Measurements from ENCODE around the gene FAM237A.

The FAM237A gene

GRCh38 chr2:206614811-206615210 lies 27.5 kb upstream of the FAM237A start:
- no peak for TF ChIP-seq CTCF (IDR thresholded peaks at IDR 0.05; ENCODE audit: control extremely low read depth, extremely low read depth, low read depth, missing control alignments)
- no peak for DNase-seq (ENCODE audit: extremely low spot score)
- CTCF ChIA-PET = interaction anchor here (0.9 kb wide), 1 partner anchor 8 kb away, joined by 3 read pairs; no protein-coding TSS in a partner anchor
- POLR2A ChIA-PET = no interaction called here

- DNase-seq (ENCODE audit: extremely low spot score) = no peak
- ChIA-PET CTCF (interaction anchor here (0.9 kb wide), 1 partner anchor 9 kb away, joined by 3 read pairs; no protein-coding TSS in a partner anchor), POLR2A (no interaction called here)
- no peak for TF ChIP-seq CTCF (IDR thresholded peaks at IDR 0.05; ENCODE audit: control extremely low read depth, extremely low read depth, low read depth, missing control alignments)
Measured at GRCh38 chr2:206615417-206616089, 26.7 kb upstream of the FAM237A start.

- TF ChIP-seq CTCF (IDR thresholded peaks at IDR 0.05; ENCODE audit: control extremely low read depth, extremely low read depth, low read depth, missing control alignments) = no peak
- ChIA-PET POLR2A (no interaction called here), CTCF (no interaction called here)
- DNase-seq (ENCODE audit: extremely low spot score) = no peak
Measured at GRCh38 chr2:206616151-206616550, 26.1 kb upstream of the FAM237A start.

GRCh38 chr2:206619011-206619410 lies 23.3 kb upstream of the FAM237A start:
- POLR2A ChIA-PET = no interaction called here
- DNase-seq (ENCODE audit: extremely low spot score) = no peak
- no peak for TF ChIP-seq CTCF (IDR thresholded peaks at IDR 0.05; ENCODE audit: control extremely low read depth, extremely low read depth, low read depth, missing control alignments)
- CTCF ChIA-PET = interaction anchor here (0.9 to 1.5 kb wide), 3 partner anchors 10 to 22 kb away, joined by 3 to 5 read pairs (median 3); no protein-coding TSS in a partner anchor

GRCh38 chr2:206626108-206626507 lies 16.2 kb upstream of the FAM237A start:
- no peak for DNase-seq (ENCODE audit: extremely low spot score)
- POLR2A ChIA-PET = no interaction called here
- no peak for TF ChIP-seq CTCF (IDR thresholded peaks at IDR 0.05; ENCODE audit: control extremely low read depth, extremely low read depth, low read depth, missing control alignments)
- CTCF ChIA-PET = interaction anchor here (1.3 kb wide), 1 partner anchor 14 kb away, joined by 3 read pairs; no protein-coding TSS in a partner anchor

- ChIA-PET POLR2A (no interaction called here), CTCF (no interaction called here)
- TF ChIP-seq CTCF (IDR thresholded peaks at IDR 0.05; ENCODE audit: control extremely low read depth, extremely low read depth, low read depth, missing control alignments) = no peak
- DNase-seq (ENCODE audit: extremely low spot score) = no peak
Measured at GRCh38 chr2:206627632-206628031, 14.7 kb upstream of the FAM237A start.

Data from GM10248 (cell line).